ENCODE results near the gene B3GAT1. TPM values are rescaled to one million over a fixed set of nuclear protein-coding genes. Genes with fewer than 3 reads are reported as not detected.

B3GAT1 gene
- total and polyA plus RNA-seq, 2 of the 13 experiments (the other 11 are each of a cell fraction or from before 2014, with no cell fraction given): not detected

DNA sequence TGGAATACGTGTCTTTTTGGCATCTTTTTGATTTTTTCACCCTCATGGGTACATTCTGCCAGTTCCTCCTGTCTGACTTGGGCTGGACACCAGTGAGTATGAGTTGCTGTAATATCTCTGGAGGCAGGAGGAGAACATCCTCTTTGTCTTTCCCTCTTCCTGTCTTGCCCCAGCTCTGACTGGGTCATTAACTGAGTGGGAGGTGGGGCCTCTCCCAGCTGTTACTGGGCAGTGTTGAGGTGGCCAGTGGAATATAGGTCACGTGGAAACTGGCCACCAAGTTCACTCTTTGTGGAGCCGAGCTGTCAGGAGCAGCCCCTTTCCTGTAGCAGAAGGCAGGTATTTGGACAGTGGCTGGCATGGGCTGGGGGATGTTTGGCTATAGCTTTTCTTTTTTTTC, 78.1 kb downstream of the B3GAT1 start:
- Histone ChIP-seq H3K4me3 (replicated peaks in 1 of 3; ENCODE audit: insufficient read depth in 1 of 3, low read depth in 2 of 3, low read length in 3 of 3) (no peak overlapping the region), H3K9ac (ENCODE audit: insufficient read depth, low read depth, low read length) (no peak overlapping the region), H3K27ac (ENCODE audit: extremely low read length, insufficient read depth, low read length) (no peak overlapping the region), H3K4me1 (ENCODE audit: insufficient read depth, low read length) (peaks cover 16% of the 10 kb centered on the region), H3K4me2 (ENCODE audit: low read depth, low read length) (no peak overlapping the region), H3K36me3 (replicated peaks in 1 of 2; ENCODE audit: control insufficient read depth in 1 of 2, insufficient read depth in 2 of 2, low read length in 2 of 2) (no peaks in the 10 kb centered on the region), H3K79me2 (ENCODE audit: insufficient read depth, low read length) (no peaks in the 10 kb centered on the region), H2AFZ (ENCODE audit: low read length) (no peak overlapping the region), H3K27me3 (ENCODE audit: control insufficient read depth in 1 of 2, insufficient read depth in 2 of 2, low read length in 2 of 2) (peaks cover 0 to 17% of the 10 kb centered on the region in 2 experiments), H3K9me3 (ENCODE audit: low read length) (no peaks in the 10 kb centered on the region), H4K20me1 (ENCODE audit: insufficient read depth, low read length) (0 out of 2 replicates have a peak, but pooled peaks cover 3% of the 10 kb centered on the region)
- intact Hi-C loops (cut with micrococcal nuclease; ENCODE audit: unreplicated experiment) (no loop called here), in situ Hi-C loops (cut with HindIII; ENCODE audit: extremely low pct_ligation_motif_present, low pct_unique_long_range_greater_than_20kb) (no loop called here)
- POLR2A ChIA-PET: no interaction called here
- DNase-seq (ENCODE audit: low spot score): no peak
- no TSS peak for BruUV-seq (replicated peaks)
- FAIRE-seq: no peak
- CTCF ChIA-PET (ENCODE audit: low intra/inter-chr PET ratio, low total read pairs): no interaction called here
- no peak for ATAC-seq
- 13% methylated on average over 2 of the region's 3 CpGs for WGBS (ENCODE audit: low lambda C conversion rate)
- TF ChIP-seq KLF12 (CRISPR knock-in tag; IDR thresholded peaks at IDR 0.05; ENCODE audit: borderline replicate concordance): no peak
- no peak for TF ChIP-seq SMAD3 (CRISPR knock-in tag; IDR thresholded peaks at IDR 0.05)
- TF ChIP-seq ZNF33B (CRISPR knock-in tag; IDR thresholded peaks at IDR 0.05): no peak
- no peak for TF ChIP-seq RELA (CRISPR knock-in tag; IDR thresholded peaks at IDR 0.05)
- TF ChIP-seq DR1 (CRISPR knock-in tag; IDR thresholded peaks at IDR 0.05): no peak

DNA sequence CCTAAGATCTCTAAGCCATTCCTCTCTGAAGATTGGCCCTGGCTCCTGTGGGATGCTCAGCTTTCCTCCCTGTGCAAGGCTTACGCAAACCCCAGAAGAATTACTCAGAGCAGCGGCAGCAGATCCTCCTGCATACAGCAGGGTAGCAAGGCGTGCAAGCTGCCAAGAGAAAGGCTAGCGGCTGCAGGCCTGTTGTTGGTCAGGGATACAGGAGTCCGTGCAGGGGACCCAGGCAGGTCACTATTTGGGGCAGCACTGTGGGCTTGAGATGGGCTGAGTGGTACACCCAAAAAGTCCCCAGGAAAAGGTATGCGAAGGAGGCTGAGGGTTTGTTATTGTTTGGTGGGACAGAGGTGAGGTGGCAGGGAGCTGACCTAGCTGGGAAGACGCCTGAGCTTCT, 78.7 kb downstream of the B3GAT1 start:
- in situ Hi-C loops (cut with HindIII; ENCODE audit: extremely low pct_ligation_motif_present, low pct_unique_long_range_greater_than_20kb): no loop called here
- H3K36me3 ChIP-seq (replicated peaks in 1 of 2; ENCODE audit: control insufficient read depth in 1 of 2, insufficient read depth in 2 of 2, low read length in 2 of 2): no peaks in the 10 kb centered on the region
- H3K4me1 ChIP-seq (ENCODE audit: insufficient read depth, low read length): peaks cover 16% of the 10 kb centered on the region
- DNase-seq (ENCODE audit: low spot score) (no peak), ATAC-seq (peak; percentile 27; the same call in 2 of the 3 replicates), FAIRE-seq (no peak)
- no peaks in the 10 kb centered on the region for H3K9me3 ChIP-seq (ENCODE audit: low read length)
- no peaks in the 10 kb centered on the region for H4K20me1 ChIP-seq (ENCODE audit: insufficient read depth, low read length)
- ChIA-PET POLR2A (no interaction called here), CTCF (ENCODE audit: low intra/inter-chr PET ratio, low total read pairs) (no interaction called here)
- H2AFZ ChIP-seq (ENCODE audit: low read length): no peak overlapping the region
- H3K27ac ChIP-seq (ENCODE audit: extremely low read length, insufficient read depth, low read length): no peak overlapping the region
- no peak overlapping the region for H3K9ac ChIP-seq (ENCODE audit: insufficient read depth, low read depth, low read length)
- intact Hi-C loops (cut with micrococcal nuclease; ENCODE audit: unreplicated experiment): no loop called here
- H3K4me2 ChIP-seq (ENCODE audit: low read depth, low read length): no peak overlapping the region
- H3K27me3 ChIP-seq (ENCODE audit: control insufficient read depth in 1 of 2, insufficient read depth in 2 of 2, low read length in 2 of 2): peaks cover 0 to 21% of the 10 kb centered on the region in 2 experiments
- no TSS peak for BruUV-seq (replicated peaks)
- no peaks in the 10 kb centered on the region for H3K79me2 ChIP-seq (ENCODE audit: insufficient read depth, low read length)
- H3K4me3 ChIP-seq (replicated peaks in 1 of 3; ENCODE audit: insufficient read depth in 1 of 3, low read depth in 2 of 3, low read length in 3 of 3): no peak overlapping the region
- WGBS (ENCODE audit: low lambda C conversion rate): 20% methylated on average over 7 of the region's 7 CpGs
- no peak for TF ChIP-seq ZNF564 (CRISPR knock-in tag; IDR thresholded peaks at IDR 0.05)
- no peak for TF ChIP-seq STAT5B (CRISPR knock-in tag; IDR thresholded peaks at IDR 0.05)
- TF ChIP-seq, protein P1, sequence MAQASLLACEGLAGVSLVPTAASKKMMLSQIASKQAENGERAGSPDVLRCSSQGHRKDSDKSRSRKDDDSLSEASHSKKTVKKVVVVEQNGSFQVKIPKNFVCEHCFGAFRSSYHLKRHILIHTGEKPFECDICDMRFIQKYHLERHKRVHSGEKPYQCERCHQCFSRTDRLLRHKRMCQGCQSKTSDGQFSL (CRISPR knock-in tag; IDR thresholded peaks at IDR 0.05): no peak
- TF ChIP-seq, protein P2, sequence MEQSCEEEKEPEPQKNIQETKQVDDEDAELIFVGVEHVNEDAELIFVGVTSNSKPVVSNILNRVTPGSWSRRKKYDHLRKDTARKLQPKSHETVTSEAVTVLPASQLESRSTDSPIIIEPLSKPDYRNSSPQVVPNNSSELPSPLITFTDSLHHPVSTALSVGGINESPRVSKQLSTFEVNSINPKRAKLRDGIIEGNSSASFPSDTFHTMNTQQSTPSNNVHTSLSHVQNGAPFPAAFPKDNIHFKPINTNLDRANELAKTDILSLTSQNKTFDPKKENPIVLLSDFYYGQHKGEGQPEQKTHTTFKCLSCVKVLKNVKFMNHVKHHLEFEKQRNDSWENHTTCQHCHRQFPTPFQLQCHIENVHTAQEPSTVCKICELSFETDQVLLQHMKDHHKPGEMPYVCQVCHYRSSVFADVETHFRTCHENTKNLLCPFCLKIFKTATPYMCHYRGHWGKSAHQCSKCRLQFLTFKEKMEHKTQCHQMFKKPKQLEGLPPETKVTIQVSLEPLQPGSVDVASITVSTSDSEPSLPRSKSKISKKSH (CRISPR knock-in tag; IDR thresholded peaks at IDR 0.05; ENCODE audit: borderline replicate concordance): no peak
- TF ChIP-seq ZNF362 (CRISPR knock-in tag; IDR thresholded peaks at IDR 0.05; ENCODE audit: borderline replicate concordance): no peak
- TF ChIP-seq, protein P3, sequence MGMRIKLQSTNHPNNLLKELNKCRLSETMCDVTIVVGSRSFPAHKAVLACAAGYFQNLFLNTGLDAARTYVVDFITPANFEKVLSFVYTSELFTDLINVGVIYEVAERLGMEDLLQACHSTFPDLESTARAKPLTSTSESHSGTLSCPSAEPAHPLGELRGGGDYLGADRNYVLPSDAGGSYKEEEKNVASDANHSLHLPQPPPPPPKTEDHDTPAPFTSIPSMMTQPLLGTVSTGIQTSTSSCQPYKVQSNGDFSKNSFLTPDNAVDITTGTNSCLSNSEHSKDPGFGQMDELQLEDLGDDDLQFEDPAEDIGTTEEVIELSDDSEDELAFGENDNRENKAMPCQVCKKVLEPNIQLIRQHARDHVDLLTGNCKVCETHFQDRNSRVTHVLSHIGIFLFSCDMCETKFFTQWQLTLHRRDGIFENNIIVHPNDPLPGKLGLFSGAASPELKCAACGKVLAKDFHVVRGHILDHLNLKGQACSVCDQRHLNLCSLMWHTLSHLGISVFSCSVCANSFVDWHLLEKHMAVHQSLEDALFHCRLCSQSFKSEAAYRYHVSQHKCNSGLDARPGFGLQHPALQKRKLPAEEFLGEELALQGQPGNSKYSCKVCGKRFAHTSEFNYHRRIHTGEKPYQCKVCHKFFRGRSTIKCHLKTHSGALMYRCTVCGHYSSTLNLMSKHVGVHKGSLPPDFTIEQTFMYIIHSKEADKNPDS (CRISPR knock-in tag; IDR thresholded peaks at IDR 0.05): no peak
- TF ChIP-seq ZSCAN22 (CRISPR knock-in tag; IDR thresholded peaks at IDR 0.05): no peak
- TF ChIP-seq HOXA7 (CRISPR knock-in tag; IDR thresholded peaks at IDR 0.05): no peak
- no peak for TF ChIP-seq KLF15 (CRISPR knock-in tag; IDR thresholded peaks at IDR 0.05; ENCODE audit: borderline replicate concordance)
